UCSD-AML1 (cell line): ENCODE results near the gene MPPED2.

Experiments used
- DNase-seq: peaks from one replicate; lab custom pipeline; 2025; ENCODE audit not compliant: unreplicated experiment; lab: John Stamatoyannopoulos, UW

Gene MPPED2

DNA sequence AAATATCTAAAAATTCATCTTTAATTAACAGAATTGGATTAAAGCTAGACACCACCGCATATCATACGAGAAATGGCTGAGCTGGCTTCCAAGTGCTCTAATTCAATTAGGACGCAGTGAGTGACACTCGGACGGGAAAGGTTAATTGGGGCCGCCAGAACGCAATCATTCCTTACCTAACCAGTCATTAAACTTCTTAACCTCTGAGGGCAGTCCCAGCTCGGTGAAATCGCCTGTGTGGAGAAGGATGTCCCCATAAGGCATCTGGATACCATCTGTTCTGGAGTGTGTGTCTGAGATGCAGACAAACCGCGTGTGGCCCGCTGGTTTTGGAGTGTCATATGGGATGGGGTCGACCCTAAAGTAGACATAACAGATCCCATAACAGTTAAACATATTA is 50.3 kb downstream of the MPPED2 start:
- DNase-seq = no peak

DNA sequence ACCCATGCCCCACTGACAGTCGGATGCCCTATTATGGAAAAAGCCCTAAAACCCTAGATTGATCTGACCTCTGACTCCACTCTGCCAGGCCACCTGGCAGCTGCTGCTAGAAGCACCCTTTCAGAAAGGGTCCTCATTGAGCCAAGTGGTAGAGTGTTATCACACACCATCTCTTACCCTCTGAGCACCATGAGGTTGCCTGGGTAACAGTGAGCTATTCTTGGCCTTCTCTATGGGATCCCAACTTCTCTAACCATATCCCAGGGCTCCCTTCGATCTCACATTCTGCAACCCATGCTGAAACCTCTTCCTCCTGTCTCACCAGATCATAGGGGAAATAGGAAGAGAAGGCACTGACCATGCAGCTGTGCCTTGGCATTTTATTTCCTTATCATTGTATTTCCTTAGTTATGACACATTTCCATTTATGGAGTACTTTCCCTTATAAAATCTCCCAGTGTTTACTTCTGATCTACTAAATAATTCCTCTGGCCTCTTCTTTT is 52.7 kb downstream of the MPPED2 start:
- no peak for DNase-seq

DNA sequence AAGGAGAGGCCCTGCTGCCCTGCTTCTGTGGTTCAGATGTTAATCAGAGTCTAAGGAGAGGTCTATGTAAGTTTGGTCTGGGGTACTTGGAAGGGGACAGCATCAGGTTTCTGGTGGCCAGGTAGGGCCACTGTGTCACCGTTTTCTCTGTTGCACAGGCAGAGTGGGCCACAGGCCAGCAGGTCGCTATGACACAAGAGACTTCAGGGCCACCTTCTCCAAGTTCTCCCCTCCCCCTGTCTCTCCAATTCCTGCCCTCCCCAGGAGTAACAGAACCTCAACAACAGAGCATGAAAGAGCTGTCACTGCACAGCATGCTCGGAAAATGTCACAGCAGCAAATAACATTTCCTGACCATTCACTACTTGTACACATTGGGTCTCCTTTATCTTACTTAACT is 58.6 kb downstream of the MPPED2 start:
- DNase-seq = no peak

DNA sequence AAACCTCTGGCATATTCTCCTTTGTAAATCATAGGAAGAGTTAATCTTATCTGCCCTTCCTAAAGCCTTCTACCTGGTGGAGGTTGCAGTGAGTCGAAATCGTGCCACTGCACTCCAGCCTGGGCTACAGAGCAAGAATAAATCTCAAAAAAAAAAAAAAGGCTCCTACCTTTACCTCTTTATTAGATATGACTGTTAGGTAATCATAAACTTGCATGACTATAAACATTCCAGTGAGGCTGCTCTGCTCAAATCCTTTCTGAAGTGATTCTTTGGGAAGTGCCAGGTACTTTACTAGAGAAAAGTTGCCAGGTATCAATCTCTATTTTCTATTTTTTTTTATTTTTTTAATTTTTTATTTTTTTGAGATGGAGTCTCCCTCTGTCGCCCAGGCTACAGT is 59.6 kb downstream of the MPPED2 start:
- DNase-seq = no peak

DNA sequence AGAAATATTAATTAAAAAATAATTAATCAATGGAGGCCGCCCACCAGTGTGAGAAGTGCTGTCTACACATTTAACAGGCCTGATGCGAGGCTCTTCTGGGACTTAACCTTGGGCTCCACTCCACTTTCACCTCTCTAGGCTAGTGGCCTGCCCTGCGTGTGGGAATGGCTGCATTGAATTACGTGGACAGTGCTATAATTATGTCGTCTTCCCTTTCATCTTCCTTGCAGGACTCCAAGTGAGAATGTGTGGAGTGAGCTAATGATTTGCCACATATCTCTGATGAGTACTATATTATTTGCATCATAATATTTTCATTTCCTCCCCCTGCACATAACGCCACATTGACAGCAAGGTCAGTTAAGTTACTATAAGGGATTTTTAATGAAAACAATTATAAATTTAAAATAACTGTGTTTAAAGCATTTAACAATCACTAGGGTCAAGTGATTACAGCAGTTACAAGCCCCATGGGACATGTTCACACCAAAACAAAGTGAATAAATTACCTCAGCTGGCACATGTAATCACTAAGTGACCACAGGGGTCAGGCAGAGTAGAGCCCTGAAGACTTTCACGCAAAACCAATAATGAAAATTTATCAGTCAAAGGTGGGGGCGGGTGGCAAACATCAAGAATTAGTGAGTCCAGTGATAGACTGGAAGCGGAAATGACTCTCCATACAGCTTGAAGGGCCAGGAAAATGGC is 63.5 kb downstream of the MPPED2 start:
- DNase-seq = no peak

DNA sequence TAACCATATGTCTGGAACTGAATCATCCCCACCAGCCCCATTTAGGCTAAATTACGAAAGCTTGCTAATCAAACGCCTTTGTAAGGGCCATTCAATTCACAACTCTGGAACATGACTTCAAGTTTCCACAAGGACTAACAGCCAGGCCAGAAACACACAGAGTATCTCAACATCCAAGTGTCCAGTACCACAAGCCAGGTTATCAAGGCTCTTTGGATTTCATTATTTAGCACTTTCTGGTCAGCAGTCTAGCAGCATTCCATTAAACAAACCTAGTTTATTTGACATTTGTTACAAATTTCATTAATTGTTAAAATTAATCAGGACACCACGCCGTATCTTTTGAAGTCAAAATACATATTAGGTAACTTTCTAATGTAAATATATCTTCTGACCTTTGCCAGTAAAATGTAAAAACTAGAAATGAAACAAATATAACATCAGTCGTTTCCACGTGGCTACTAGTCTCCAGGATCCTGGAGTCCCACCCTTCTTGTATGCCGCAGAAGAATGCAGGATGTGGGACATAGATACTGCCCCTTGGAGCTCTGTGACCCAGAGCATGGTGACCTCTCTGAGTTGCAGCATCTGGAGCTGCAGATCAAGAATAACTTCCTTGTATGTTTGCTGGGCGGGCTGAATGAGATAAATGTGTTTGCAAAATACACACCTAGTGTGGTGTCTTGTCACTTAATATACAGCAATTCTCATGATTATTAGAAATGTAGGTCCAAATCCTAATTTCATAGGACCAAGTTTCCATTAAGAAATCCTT is 64.7 kb downstream of the MPPED2 start:
- DNase-seq = no peak

DNA sequence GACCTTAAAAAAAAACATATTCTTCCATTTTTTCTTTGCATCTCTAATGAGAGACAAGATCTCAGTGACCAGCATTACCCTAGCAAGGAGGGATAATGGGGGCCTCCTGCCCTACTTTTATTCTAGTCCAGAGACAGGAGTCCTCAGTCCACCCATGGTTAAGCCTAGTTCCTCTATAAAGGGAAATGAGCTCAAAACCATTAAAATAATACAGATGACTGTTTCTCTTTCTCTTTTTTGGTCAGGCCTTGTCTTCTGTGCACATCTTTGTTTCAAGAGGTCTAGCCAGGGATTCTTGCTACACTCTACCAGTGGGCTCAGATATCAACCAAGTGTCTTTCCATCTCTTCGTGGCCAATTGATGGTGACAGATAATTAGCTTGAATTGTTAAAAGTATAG is 73.1 kb downstream of the MPPED2 start:
- DNase-seq = no peak

DNA sequence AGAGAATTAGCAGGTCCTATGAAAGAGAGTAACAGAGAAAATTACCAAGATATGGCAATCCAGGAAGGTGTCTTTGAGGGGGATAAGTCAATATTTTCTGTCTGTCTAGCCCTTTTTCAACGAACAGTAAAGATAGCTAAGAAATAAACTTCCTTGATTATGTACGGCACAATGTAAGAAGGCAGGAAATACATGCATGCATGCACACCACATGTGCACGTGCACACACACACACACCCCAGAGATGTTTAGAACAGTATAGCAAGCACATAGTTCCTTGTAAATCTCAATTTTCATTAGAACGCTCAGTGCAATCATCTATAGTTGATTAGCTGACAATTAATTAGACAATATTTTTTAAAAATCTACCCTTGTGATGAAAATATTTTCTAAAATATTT is 74.7 kb downstream of the MPPED2 start:
- DNase-seq = no peak

DNA sequence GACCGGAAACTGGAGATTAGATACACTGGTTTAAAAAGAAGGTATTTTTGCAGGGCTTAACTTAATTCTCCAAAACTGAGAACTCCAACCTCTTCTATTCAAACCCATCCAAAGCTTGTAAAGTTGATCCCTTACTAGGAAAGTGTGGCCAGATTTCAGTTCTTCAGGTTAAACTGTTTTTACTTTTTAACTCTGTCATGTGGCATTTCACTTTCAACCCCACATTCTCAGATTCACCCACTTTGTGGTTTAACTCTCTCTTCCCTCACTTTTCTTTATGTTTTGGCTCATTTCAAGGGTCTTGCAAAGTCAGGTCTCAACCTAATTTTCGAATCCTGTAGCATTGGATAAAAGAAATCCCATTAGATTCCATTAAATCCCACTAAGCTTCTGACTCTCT is 75.4 kb downstream of the MPPED2 start:
- DNase-seq = no peak

DNA sequence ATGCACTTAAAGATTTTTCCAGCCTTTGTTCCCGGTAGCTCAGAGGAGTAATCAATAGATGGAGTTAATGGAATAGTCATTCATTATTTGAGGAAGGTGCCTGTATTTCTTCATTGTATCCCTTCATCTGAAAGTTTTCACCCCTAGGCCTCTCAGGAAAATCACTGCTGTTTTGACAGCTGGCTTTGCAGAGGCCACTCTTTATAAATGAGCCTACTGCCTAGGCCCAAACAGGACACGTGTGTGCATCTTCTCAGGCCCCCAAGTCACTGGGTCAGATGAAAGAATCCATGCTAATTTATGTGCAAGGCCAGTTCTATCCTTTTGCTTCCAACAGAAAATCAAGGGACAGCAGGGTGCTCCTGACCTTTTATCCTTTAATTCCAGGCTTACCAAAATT is 76.8 kb downstream of the MPPED2 start:
- DNase-seq = no peak

DNA sequence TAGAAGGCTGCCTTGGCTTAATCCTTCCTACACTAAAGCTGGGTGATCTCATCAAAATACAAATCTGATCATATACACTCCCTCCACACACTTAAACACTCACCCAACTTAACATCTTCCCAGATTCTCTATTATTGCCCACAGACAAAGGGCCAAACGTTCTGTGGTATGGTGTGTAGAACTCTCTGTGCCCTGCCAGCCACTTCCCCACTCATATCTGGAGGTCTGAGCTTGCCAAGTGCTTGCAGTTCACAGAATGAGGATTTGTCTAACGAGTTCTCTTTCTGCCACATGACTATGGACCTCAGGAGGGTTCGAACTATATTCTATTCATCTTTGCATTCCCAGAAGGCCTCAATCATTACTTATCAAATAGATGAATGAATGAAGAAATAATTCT is 77.6 kb downstream of the MPPED2 start:
- DNase-seq = no peak

DNA sequence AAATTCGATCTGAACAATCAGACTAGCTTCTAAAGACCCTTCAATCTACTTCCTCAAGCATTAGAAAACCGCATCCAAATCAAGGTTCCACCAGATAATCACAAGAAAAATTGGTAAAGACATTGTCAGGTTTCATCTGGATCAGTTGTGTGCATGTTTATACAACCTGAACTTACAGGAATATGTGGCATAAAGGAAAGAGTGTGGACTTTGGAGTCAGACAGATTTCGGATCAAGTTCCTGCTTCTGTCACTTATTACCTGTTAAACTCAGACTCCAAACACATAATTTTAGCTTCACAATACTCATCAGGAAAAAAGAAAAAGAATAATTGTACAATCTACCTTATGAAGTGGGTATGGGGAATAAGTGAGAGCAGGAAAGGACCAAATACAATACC is 80.5 kb downstream of the MPPED2 start:
- DNase-seq = no peak

DNA sequence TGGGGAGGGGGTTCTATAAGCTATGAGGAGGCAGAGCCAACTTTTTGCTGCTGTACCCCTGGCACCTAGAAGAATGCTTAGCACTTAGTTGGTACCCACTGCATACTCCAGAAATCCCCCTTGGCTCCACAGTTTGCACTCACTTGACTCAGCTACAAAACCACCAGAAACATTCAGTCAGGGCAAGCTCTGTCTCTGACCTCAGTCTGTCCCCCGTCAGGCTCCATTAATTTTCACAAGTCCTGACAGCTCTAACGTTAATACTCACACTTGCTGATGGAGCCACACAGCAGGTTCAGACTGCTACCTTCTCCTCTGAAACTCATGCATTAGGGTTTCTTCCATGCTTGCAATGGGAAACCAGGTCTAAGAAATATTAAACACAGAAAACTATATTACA is 81.7 kb downstream of the MPPED2 start:
- no peak for DNase-seq

DNA sequence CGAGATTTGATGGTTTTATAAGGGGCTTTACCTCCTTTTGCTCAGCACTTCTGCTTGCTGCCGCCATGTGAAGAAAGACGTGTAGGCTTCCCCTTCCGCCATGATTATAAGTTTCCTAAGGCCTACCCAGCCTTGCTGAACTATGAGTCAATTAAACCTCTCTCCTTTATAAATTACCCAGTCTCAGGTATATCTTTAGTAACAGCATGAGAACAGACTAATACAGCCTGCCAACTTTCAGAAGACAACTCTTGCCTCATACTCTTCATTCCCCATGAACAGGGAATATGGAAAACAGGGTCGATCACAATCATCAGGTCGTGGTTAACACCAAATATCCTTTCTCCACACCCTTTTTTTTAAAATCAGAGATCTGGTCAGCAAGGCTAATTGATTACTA is 83.0 kb downstream of the MPPED2 start:
- no peak for DNase-seq

DNA sequence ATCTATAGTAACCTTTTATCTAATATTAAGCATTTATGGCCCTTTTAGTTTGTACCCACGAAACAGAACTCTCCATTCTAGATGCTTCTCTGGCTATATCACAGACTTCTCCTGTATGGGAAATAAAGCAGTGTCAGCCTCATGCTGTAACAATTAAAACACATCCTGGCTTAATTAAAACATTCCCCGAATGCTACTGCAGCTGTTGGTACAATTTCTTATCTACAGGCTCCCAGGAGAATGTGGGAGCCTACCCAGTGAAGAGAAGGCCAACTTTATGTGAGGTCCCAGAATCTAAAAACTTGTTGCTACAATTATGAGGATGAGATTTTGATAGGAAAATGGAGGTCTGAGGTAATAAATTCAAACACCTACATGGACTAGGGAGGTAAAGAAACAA is 83.8 kb downstream of the MPPED2 start:
- DNase-seq = no peak

DNA sequence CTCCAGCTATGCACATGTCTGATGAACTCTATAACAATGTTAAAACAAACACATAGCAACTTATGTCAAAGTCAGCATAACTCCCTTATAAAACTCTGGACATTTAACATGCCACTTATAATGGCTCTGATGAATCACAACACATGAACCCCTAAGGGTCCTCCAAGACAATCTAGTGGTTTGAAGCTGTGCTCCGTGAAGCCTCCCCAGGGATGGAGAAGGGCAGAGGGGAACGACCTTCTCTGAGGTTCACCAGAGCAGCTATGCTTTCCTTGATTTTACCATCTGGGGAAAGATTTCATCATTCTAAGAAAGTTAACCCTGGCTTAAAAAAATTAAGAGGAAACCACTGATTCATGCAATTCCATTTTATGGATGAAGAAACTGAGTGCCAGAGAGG is 84.4 kb downstream of the MPPED2 start:
- DNase-seq = no peak

DNA sequence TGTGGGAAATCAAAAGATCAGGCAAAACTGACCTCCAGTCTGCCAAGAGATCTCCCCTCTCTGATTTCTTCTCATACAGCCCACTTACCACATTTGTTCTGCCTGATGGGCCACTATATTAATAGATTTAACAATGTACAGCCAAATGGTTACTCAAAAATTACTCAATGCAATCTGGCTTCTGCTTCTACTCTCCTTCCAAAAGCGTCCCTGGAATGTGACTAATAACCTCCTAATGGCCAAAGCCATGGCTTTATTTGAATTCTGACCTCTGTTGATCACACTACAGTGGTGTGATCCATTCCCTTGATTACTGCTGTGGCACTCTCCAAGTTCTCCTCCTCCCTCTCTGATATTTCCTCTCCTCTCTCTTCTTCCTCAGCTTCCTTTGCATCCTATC is 86.2 kb downstream of the MPPED2 start:
- no peak for DNase-seq

DNA sequence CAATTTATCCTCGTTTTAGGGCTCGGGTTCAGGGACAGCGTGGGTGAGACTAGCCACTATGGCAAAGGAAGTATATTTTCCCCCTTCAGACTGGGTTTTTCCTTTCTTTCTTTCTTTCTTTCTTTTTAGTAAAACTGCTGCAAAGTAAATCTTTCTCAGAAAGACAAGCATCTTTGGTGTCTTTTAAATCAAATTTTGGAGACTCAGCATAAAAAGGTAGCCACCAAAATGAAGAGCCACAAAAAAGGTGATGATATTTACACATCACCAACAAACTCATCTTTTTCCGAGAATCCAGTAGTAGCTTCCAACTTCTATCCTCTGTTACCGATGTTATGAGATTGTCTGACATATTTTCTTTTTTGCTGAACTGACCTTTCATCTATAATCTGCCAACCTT is 88.6 kb downstream of the MPPED2 start:
- DNase-seq = no peak

DNA sequence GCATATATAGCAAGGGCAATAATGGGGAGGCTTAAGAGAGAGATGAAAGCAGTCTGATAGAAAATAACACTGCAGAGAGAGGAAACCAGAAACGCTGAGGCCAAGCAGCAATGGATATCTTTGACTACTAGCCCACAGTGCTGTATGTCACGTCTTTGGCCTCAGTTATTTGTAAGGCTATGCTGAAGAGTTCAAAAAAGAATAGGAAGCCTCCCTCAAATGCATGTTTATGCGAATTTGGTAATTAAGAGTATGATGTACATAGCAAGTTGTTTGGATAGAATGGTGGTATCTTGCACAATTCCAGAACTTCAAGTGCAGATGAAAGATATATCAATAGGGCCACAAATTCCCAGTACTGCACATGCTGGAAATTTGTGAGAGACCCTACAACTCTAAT is 89.2 kb downstream of the MPPED2 start:
- DNase-seq = no peak

DNA sequence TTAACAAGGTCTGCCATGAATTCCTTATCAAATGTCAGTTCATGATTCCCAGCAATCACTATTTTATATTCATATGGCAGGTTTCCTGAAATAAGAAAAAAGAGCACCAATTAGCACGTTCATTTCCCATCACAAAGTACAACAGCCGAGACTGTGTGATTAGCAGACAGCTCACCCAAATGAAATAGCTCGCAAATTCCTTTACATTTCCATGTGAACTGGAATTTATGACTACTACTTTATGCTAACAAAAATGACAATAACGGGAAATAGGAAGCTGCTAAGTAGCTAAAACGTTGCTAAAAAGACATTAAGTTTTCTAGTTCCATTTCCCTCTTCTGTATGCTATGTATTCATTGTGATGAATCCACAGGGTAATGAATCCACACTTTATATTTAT is 90.7 kb downstream of the MPPED2 start:
- DNase-seq = no peak

DNA sequence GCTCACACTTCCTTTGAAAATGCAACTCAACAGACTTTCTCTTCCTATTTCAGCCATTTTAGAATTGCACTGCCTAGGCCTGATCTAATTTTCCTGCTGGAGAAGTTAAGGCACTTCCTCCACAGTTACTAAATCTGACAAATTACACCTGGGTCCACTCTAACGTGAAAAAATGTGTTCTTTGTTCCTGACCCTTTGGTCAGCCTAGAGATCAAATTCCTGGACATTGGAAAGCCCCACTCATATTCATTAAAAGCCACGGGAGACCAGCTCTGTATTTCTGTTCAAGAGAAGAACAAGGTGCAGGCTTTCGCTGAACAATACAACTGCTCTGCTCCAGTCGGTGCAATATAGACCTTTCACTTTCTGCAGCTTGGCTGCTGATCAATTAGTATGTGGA is 96.6 kb downstream of the MPPED2 start:
- DNase-seq = no peak

DNA sequence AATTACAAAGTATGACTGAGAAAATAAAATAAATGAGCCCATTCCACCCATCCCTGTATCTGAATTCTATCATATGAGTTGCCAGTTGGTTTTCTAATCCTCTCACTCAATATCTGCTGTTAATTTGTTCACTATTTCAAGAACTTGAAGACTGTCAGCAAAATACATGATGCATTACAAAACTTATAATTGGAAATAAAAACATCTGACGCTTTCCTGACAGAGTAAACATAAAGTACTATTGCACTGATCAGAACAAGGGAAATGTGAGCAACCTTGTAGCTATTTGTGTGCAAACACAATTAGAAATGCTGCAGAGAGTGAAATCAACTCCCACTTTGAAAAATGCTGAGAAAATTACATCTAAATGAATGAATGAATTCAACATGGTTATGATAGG is 97.1 kb downstream of the MPPED2 start:
- no peak for DNase-seq
